ENCODE measurements around the gene UQCRC2.

UQCRC2 gene

DNA sequence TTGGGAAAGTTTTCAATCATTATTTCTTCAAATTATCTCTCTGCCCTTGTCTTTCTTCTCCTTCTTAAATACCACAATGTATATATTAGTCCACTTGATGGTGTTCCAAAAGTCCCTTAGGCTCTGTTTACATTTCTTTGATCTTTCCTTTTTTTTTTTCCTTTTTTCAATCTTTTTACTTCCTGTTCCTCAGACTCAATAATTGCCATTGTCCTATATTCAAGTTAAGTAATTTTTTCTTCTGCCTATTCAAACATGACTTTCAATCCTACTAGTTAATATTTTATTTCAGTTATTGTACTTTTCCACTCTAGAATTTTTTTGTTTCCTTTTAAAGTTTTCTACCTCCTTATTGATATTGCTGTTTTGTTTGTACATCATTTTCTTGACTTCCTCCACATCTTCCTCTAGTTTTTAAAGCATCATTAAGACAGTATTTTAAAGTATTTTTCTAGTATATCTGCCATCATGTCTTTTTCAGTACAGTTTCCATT is 15.8 kb upstream of the UQCRC2 start:
- H3K27ac ChIP-seq (ENCODE audit: low read depth, low read length) = no peak overlapping the region
- H3K4me2 ChIP-seq (ENCODE audit: low read length) = no peak overlapping the region
- no peaks in the 10 kb centered on the region for H3K79me2 ChIP-seq (ENCODE audit: control insufficient read depth, low read length)
- no peaks in the 10 kb centered on the region for H4K20me1 ChIP-seq (ENCODE audit: control insufficient read depth, insufficient read depth, low read depth, low read length)
- H3K9me3 ChIP-seq (ENCODE audit: control insufficient read depth, insufficient read depth, low read length) = no peaks in the 10 kb centered on the region
- no peaks in the 10 kb centered on the region for H3K27me3 ChIP-seq (ENCODE audit: control insufficient read depth, low read length)
- TF ChIP-seq CTCF (IDR thresholded peaks at IDR 0.05; ENCODE audit: low read depth, low read length, poor library complexity, severe bottlenecking) (no peak), EZH2phosphoT487 (IDR thresholded peaks at IDR 0.05; ENCODE audit: borderline replicate concordance, low read length) (no peak)
- H3F3A ChIP-seq (ENCODE audit: control insufficient read depth, insufficient read depth) = peaks cover 5% of the 10 kb centered on the region; the same call in 1 of the 2 replicates
- H3K9me2 ChIP-seq (replicated peaks; ENCODE audit: control insufficient read depth, low read length) = no peaks in the 10 kb centered on the region
- peaks cover 24% of the 10 kb centered on the region for H3K4me1 ChIP-seq (ENCODE audit: control insufficient read depth, low read length)
- H3K36me3 ChIP-seq (ENCODE audit: control insufficient read depth, low read length) = no peaks in the 10 kb centered on the region
- no peak overlapping the region for H3K4me3 ChIP-seq (ENCODE audit: low read length)

GRCh38 chr16:21940570-21940969 is 12.6 kb upstream of the UQCRC2 start:
- H3K36me3 ChIP-seq (ENCODE audit: control insufficient read depth, low read length) = no peaks in the 10 kb centered on the region
- H3K27ac ChIP-seq (ENCODE audit: low read depth, low read length) = no peak overlapping the region
- no peaks in the 10 kb centered on the region for H3K9me2 ChIP-seq (replicated peaks; ENCODE audit: control insufficient read depth, low read length)
- H3K9me3 ChIP-seq (ENCODE audit: control insufficient read depth, insufficient read depth, low read length) = no peaks in the 10 kb centered on the region
- no peak for TF ChIP-seq EZH2phosphoT487 (IDR thresholded peaks at IDR 0.05; ENCODE audit: borderline replicate concordance, low read length)
- no peak for TF ChIP-seq CTCF (IDR thresholded peaks at IDR 0.05; ENCODE audit: low read depth, low read length, poor library complexity, severe bottlenecking)
- no peak overlapping the region for H3K4me2 ChIP-seq (ENCODE audit: low read length)
- no peaks in the 10 kb centered on the region for H3K79me2 ChIP-seq (ENCODE audit: control insufficient read depth, low read length)
- peaks cover 9% of the 10 kb centered on the region for H3K4me1 ChIP-seq (ENCODE audit: control insufficient read depth, low read length)
- peaks cover 7% of the 10 kb centered on the region for H3F3A ChIP-seq (ENCODE audit: control insufficient read depth, insufficient read depth)
- no peaks in the 10 kb centered on the region for H3K27me3 ChIP-seq (ENCODE audit: control insufficient read depth, low read length)
- H3K4me3 ChIP-seq (ENCODE audit: low read length) = no peak overlapping the region
- H4K20me1 ChIP-seq (ENCODE audit: control insufficient read depth, insufficient read depth, low read depth, low read length) = no peaks in the 10 kb centered on the region

- no peaks in the 10 kb centered on the region for H4K20me1 ChIP-seq (ENCODE audit: control insufficient read depth, insufficient read depth, low read depth, low read length)
- no peaks in the 10 kb centered on the region for H3K79me2 ChIP-seq (ENCODE audit: control insufficient read depth, low read length)
- peaks cover 6% of the 10 kb centered on the region for H3F3A ChIP-seq (ENCODE audit: control insufficient read depth, insufficient read depth)
- no peak overlapping the region for H3K4me2 ChIP-seq (ENCODE audit: low read length)
- no peaks in the 10 kb centered on the region for H3K9me2 ChIP-seq (replicated peaks; ENCODE audit: control insufficient read depth, low read length)
- H3K27ac ChIP-seq (ENCODE audit: low read depth, low read length) = no peak overlapping the region
- H3K27me3 ChIP-seq (ENCODE audit: control insufficient read depth, low read length) = no peaks in the 10 kb centered on the region
- no peak overlapping the region for H3K4me3 ChIP-seq (ENCODE audit: low read length)
- H3K9me3 ChIP-seq (ENCODE audit: control insufficient read depth, insufficient read depth, low read length) = no peaks in the 10 kb centered on the region
- no peak for TF ChIP-seq EZH2phosphoT487 (IDR thresholded peaks at IDR 0.05; ENCODE audit: borderline replicate concordance, low read length)
- no peak for TF ChIP-seq CTCF (IDR thresholded peaks at IDR 0.05; ENCODE audit: low read depth, low read length, poor library complexity, severe bottlenecking)
- no peaks in the 10 kb centered on the region for H3K36me3 ChIP-seq (ENCODE audit: control insufficient read depth, low read length)
- H3K4me1 ChIP-seq (ENCODE audit: control insufficient read depth, low read length) = peaks cover 2% of the 10 kb centered on the region
Observed at GRCh38 chr16:21943571-21943970, 9.6 kb upstream of the UQCRC2 start.
